Measurements from ENCODE around the gene NUP58. TPM values are rescaled to one million over a fixed set of nuclear protein-coding genes. Genes with fewer than 3 reads are reported as not detected.

NUP58 gene
- polyA plus RNA-seq, 1 donor (not counting 4 experiments of a cell fraction or from before 2014, with no cell fraction given): 51.5 TPM

GRCh38 chr13:25377244-25377962 lies 76.0 kb downstream of the NUP58 start:
- DNase-seq (ENCODE audit: low read depth, low spot score) (no peak), FAIRE-seq (no peak)
- dilution Hi-C loops (cut with MboI; ENCODE audit: extremely low pct_ligation_motif_present, low sequenced_read_pairs): no loop called here
- H3K4me2 ChIP-seq (ENCODE audit: control insufficient read depth, extremely low read depth, insufficient read depth, low read depth, low read length): no peak overlapping the region
- no peak overlapping the region for H2AFZ ChIP-seq (ENCODE audit: control insufficient read depth, low read length)
- peaks cover 33% of the 10 kb centered on the region for H3K27me3 ChIP-seq (ENCODE audit: control insufficient read depth, extremely low read depth, insufficient read depth, low read length)
- H3K79me2 ChIP-seq (ENCODE audit: control insufficient read depth, insufficient read depth, low read length): no peaks in the 10 kb centered on the region
- no peak overlapping the region for H3K4me3 ChIP-seq (ENCODE audit: control insufficient read depth in 2 of 3, extremely low read depth in 1 of 3, insufficient read depth in 2 of 3, low read depth in 1 of 3, low read length in 3 of 3)
- H3K9ac ChIP-seq (ENCODE audit: control insufficient read depth, extremely low read depth, insufficient read depth, low read length): no peak overlapping the region
- no peak overlapping the region for H3K27ac ChIP-seq (ENCODE audit: control insufficient read depth, insufficient read depth, low read length)
- H4K20me1 ChIP-seq (ENCODE audit: control insufficient read depth, extremely low read depth, insufficient read depth, low read length): no peaks in the 10 kb centered on the region
- no peaks in the 10 kb centered on the region for H3K9me3 ChIP-seq (ENCODE audit: control insufficient read depth, low read depth, low read length)
- TF ChIP-seq EZH2 (IDR thresholded peaks at IDR 0.05; ENCODE audit: low read length): no peak
- no peak for TF ChIP-seq CTCF (optimal IDR thresholded peaks at IDR 0.05 in 1 of 3, IDR thresholded peaks at IDR 0.05 in 1 of 3, conservative IDR thresholded peaks at IDR 0.05 in 1 of 3; ENCODE audit: extremely low read depth in 1 of 3, insufficient read depth in 2 of 3, low read length in 3 of 3)
- no peaks in the 10 kb centered on the region for H3K36me3 ChIP-seq (ENCODE audit: control insufficient read depth in 2 of 2, extremely low read depth in 1 of 2, insufficient read depth in 2 of 2, low read length in 2 of 2)
- H3K4me1 ChIP-seq (ENCODE audit: control insufficient read depth, extremely low read depth, insufficient read depth, low read length): peaks cover 2% of the 10 kb centered on the region
- no peaks in the 10 kb centered on the region for H3K9me1 ChIP-seq (ENCODE audit: control insufficient read depth, extremely low read depth, insufficient read depth, low read length)

GRCh38 chr13:25378528-25378927 lies 77.1 kb downstream of the NUP58 start:
- H3K36me3 ChIP-seq (ENCODE audit: control insufficient read depth in 2 of 2, extremely low read depth in 1 of 2, insufficient read depth in 2 of 2, low read length in 2 of 2): no peaks in the 10 kb centered on the region
- dilution Hi-C loops (cut with MboI; ENCODE audit: extremely low pct_ligation_motif_present, low sequenced_read_pairs): no loop called here

More at GRCh38 chr13:25378528-25378927, 77.1 kb downstream of the NUP58 start:
- no peak for FAIRE-seq
- Histone ChIP-seq H4K20me1 (ENCODE audit: control insufficient read depth, extremely low read depth, insufficient read depth, low read length) (no peaks in the 10 kb centered on the region), H3K27me3 (ENCODE audit: control insufficient read depth, extremely low read depth, insufficient read depth, low read length) (peaks cover 22% of the 10 kb centered on the region), H3K9ac (ENCODE audit: control insufficient read depth, extremely low read depth, insufficient read depth, low read length) (no peak overlapping the region), H3K9me1 (ENCODE audit: control insufficient read depth, extremely low read depth, insufficient read depth, low read length) (no peaks in the 10 kb centered on the region), H3K79me2 (ENCODE audit: control insufficient read depth, insufficient read depth, low read length) (no peaks in the 10 kb centered on the region), H2AFZ (ENCODE audit: control insufficient read depth, low read length) (no peak overlapping the region), H3K9me3 (ENCODE audit: control insufficient read depth, low read depth, low read length) (no peaks in the 10 kb centered on the region), H3K4me2 (ENCODE audit: control insufficient read depth, extremely low read depth, insufficient read depth, low read depth, low read length) (no peak overlapping the region), H3K27ac (ENCODE audit: control insufficient read depth, insufficient read depth, low read length) (no peak overlapping the region), H3K4me3 (ENCODE audit: control insufficient read depth in 2 of 3, extremely low read depth in 1 of 3, insufficient read depth in 2 of 3, low read depth in 1 of 3, low read length in 3 of 3) (no peak overlapping the region), H3K4me1 (ENCODE audit: control insufficient read depth, extremely low read depth, insufficient read depth, low read length) (no peaks in the 10 kb centered on the region)
- DNase-seq (ENCODE audit: low read depth, low spot score): no peak
- no peak for TF ChIP-seq EZH2 (IDR thresholded peaks at IDR 0.05; ENCODE audit: low read length)
